Hepatocyte (in vitro differentiated cells): ENCODE data around the gene GRK2.

Experiments
- EZH2 ChIP-seq: fragments of 200-600 bp; sonication (generic); IDR thresholded peaks from 2 replicates; pipeline ENCODE4 v1.6.1; 2016; ENCODE audit warnings: antibody characterized with exemption, mild to moderate bottlenecking, borderline replicate concordance
- TF ChIP-seq, protein P1 (sequence below): fragments of 200-600 bp; sonication (generic); IDR thresholded peaks from 2 replicates; pipeline ENCODE4 v1.5.1; 2016; ENCODE audit warnings: antibody characterized with exemption, mild to moderate bottlenecking; ENCODE audit not compliant: poor library complexity

GRCh38 chr11:67242548-67242947 lies 23.7 kb upstream of the GRK2 start:
- TF ChIP-seq, protein P1, sequence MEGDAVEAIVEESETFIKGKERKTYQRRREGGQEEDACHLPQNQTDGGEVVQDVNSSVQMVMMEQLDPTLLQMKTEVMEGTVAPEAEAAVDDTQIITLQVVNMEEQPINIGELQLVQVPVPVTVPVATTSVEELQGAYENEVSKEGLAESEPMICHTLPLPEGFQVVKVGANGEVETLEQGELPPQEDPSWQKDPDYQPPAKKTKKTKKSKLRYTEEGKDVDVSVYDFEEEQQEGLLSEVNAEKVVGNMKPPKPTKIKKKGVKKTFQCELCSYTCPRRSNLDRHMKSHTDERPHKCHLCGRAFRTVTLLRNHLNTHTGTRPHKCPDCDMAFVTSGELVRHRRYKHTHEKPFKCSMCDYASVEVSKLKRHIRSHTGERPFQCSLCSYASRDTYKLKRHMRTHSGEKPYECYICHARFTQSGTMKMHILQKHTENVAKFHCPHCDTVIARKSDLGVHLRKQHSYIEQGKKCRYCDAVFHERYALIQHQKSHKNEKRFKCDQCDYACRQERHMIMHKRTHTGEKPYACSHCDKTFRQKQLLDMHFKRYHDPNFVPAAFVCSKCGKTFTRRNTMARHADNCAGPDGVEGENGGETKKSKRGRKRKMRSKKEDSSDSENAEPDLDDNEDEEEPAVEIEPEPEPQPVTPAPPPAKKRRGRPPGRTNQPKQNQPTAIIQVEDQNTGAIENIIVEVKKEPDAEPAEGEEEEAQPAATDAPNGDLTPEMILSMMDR: no peak
- no peak for TF ChIP-seq EZH2
